Epithelial cell of proximal tubule (primary cell): Measurements from ENCODE around the gene MTMR11. TPM values are rescaled to one million over a fixed set of nuclear protein-coding genes. Genes with fewer than 3 reads are reported as not detected.

ENCODE experiments used
- DNase-seq: peaks from one replicate; pipeline ENCODE4 v3.0.0-alpha.2; 2011; ENCODE audit warnings: low read depth
- H3K4me3 ChIP-seq: 2 replicates; pipeline ENCODE4 v1.5.1; 2011; ENCODE audit warnings: low read depth, mild to moderate bottlenecking, low read length
- CTCF ChIP-seq: conservative IDR thresholded peaks from 2 replicates; pipeline ENCODE4 v1.5.1; 2012; ENCODE audit warnings: low read depth, mild to moderate bottlenecking, low read length
- total RNA-seq: library from RNA; depleted of rRNA; stranded (reverse); fragments of >200 nt; gene quantifications from 2 replicates; pipeline ENCODE4 v1.2.3, GENCODE V29; 2015

MTMR11 gene
- total RNA-seq, 1 donor from 2014 or later: 8.9 TPM

- no peak for DNase-seq
- peak overlapping the region; percentile 83 for H3K4me3 ChIP-seq
- peak; percentile 10 for TF ChIP-seq CTCF
Measured at GRCh38 chr1:149936992-149937705, 470 bp upstream of the MTMR11 start.

GRCh38 chr1:149934356-149934755 lies 2.3 kb downstream of the MTMR11 start:
- TF ChIP-seq CTCF: no peak

GRCh38 chr1:149933208-149933607 lies 3.5 kb downstream of the MTMR11 start:
- no peak overlapping the region for H3K4me3 ChIP-seq
- DNase-seq: no peak
- TF ChIP-seq CTCF: no peak

More at GRCh38 chr1:149934356-149934755, 2.3 kb downstream of the MTMR11 start:
- DNase-seq: no peak
- no peak overlapping the region for H3K4me3 ChIP-seq

- no peak for DNase-seq
- no peak overlapping the region for H3K4me3 ChIP-seq
- no peak for TF ChIP-seq CTCF
Measured at GRCh38 chr1:149932474-149932873, 4.2 kb downstream of the MTMR11 start.

GRCh38 chr1:149931212-149931790 lies 5.4 kb downstream of the MTMR11 start:
- no peak for TF ChIP-seq CTCF
- no peak for DNase-seq
- H3K4me3 ChIP-seq: no peak overlapping the region

GRCh38 chr1:149929856-149930255 lies 6.8 kb downstream of the MTMR11 start:
- no peak overlapping the region for H3K4me3 ChIP-seq
- TF ChIP-seq CTCF: no peak

GRCh38 chr1:149928401-149928724 lies 8.3 kb downstream of the MTMR11 start:
- peak overlapping the region; percentile 80 for H3K4me3 ChIP-seq
- TF ChIP-seq CTCF: no peak
- no peak for DNase-seq

More at GRCh38 chr1:149929856-149930255, 6.8 kb downstream of the MTMR11 start:
- DNase-seq: no peak
